Measurements from ENCODE around the gene RNF207.

- TF ChIP-seq CTCF (conservative IDR thresholded peaks at IDR 0.05) (no peak), EZH2 (IDR thresholded peaks at IDR 0.05; ENCODE audit: low read depth) (no peak)
Measured at GRCh38 chr1:6170742-6171201, 35.1 kb upstream of the RNF207 start.

Measured in PC-9 (cell line).